GM18502 (cell line): Measurements from ENCODE around the gene ZNF423.

Experiments used
- ATAC-seq: cut with Tn5 transposase; IDR thresholded peaks from one replicate; pipeline ENCODE4 v1.9.1; 2021; ENCODE audit warnings: mild to moderate bottlenecking; ENCODE audit not compliant: unreplicated experiment, poor library complexity

The ZNF423 gene

GRCh38 chr16:49596648-49597291 is 259.1 kb downstream of the ZNF423 start:
- ATAC-seq, result no peak

- ATAC-seq, result no peak
These were observed 259.8 kb downstream of the ZNF423 start for GRCh38 chr16:49596068-49596467.

- no peak for ATAC-seq
These were observed 261.0 kb downstream of the ZNF423 start for GRCh38 chr16:49594685-49595498.

GRCh38 chr16:49594153-49594552 is 261.8 kb downstream of the ZNF423 start:
- ATAC-seq, result no peak

- no peak for ATAC-seq
These were observed 262.4 kb downstream of the ZNF423 start for GRCh38 chr16:49593424-49594040.

- peak; percentile 66 for ATAC-seq
These were observed 263.1 kb downstream of the ZNF423 start for GRCh38 chr16:49592546-49593423.

GRCh38 chr16:49590166-49590871 is 265.6 kb downstream of the ZNF423 start:
- no peak for ATAC-seq

- no peak for ATAC-seq
These were observed 266.3 kb downstream of the ZNF423 start for GRCh38 chr16:49589544-49590031.

- no peak for ATAC-seq
These were observed 267.1 kb downstream of the ZNF423 start for GRCh38 chr16:49588729-49589384.

GRCh38 chr16:49588026-49588425 is 267.9 kb downstream of the ZNF423 start:
- ATAC-seq, result no peak

GRCh38 chr16:49587511-49587910 is 268.4 kb downstream of the ZNF423 start:
- ATAC-seq, result no peak

- ATAC-seq, result no peak
These were observed 269.2 kb downstream of the ZNF423 start for GRCh38 chr16:49586466-49587450.

GRCh38 chr16:49585143-49585832 is 270.6 kb downstream of the ZNF423 start:
- ATAC-seq, result no peak

- no peak for ATAC-seq
These were observed 272.0 kb downstream of the ZNF423 start for GRCh38 chr16:49583911-49584310.

- ATAC-seq, result no peak
These were observed 274.1 kb downstream of the ZNF423 start for GRCh38 chr16:49581630-49582298.

GRCh38 chr16:49580751-49581303 is 275.1 kb downstream of the ZNF423 start:
- no peak for ATAC-seq
